Common myeloid progenitor, CD34-positive (primary cell): ENCODE measurements around the gene LAPTM5.
A peak's percentile ranks its signal among the peaks of the same experiment; 100 is the strongest.

ENCODE experiments used
- CTCF ChIA-PET: fragments of 350-600 bp; sonication (Branson Sonifier 250); formaldehyde crosslinking; loops from one replicate; lab custom pipeline; 2021; ENCODE audit warnings: antibody characterized with exemption; lab: Charles Lee
- POLR2A ChIA-PET: fragments of 350-600 bp; sonication (Branson Sonifier 250); formaldehyde crosslinking; loops from one replicate; lab custom pipeline; 2021; ENCODE audit warnings: antibody characterized with exemption; lab: Charles Lee
- DNase-seq, 3 donors: peaks; one replicate each; pipeline versions ENCODE4 v3.0.0 to v3.0.0-alpha.2; 2013
- H3K27ac ChIP-seq, 2 experiments: 1 replicate in 1 of 2; 2 replicates in 1 of 2; pipeline ENCODE4 v1.7.0; 2013; ENCODE audit warnings: inconsistent platforms in 2 of 2, low read length in 2 of 2, mild to moderate bottlenecking in 2 of 2, low read depth in 1 of 2, moderate library complexity in 1 of 2; ENCODE audit not compliant: severe bottlenecking in 2 of 2, insufficient read depth in 1 of 2, poor library complexity in 1 of 2
- H3K27me3 ChIP-seq, 5 experiments: replicated peaks in 2 of 5; 1 replicate in 3 of 5; 2 replicates in 2 of 5; pipeline versions ENCODE4 v1.6.1 to v1.7.0; 2013; ENCODE audit warnings: low read length in 4 of 5, mild to moderate bottlenecking in 2 of 5, moderate library complexity in 2 of 5, inconsistent platforms in 1 of 5; ENCODE audit not compliant: insufficient read depth in 5 of 5, control insufficient read depth in 4 of 5
- H3K36me3 ChIP-seq, 4 experiments: 1 replicate in 2 of 4; 2 replicates in 2 of 4; pipeline versions ENCODE4 v1.6.1 to v1.7.0; 2013; ENCODE audit warnings: low read length in 3 of 4, control low read depth in 1 of 4, mild to moderate bottlenecking in 1 of 4; ENCODE audit not compliant: control insufficient read depth in 4 of 4, insufficient read depth in 4 of 4
- H3K4me1 ChIP-seq, 4 experiments: 1 replicate in 3 of 4; 2 replicates in 1 of 4; pipeline versions ENCODE4 v1.6.1 to v1.7.1; 2013; ENCODE audit warnings: low read length in 3 of 4, mild to moderate bottlenecking in 3 of 4, control low read depth in 1 of 4, inconsistent platforms in 1 of 4, moderate library complexity in 1 of 4; ENCODE audit not compliant: control insufficient read depth in 4 of 4, insufficient read depth in 4 of 4; ENCODE audit errors: control extremely low read depth in 1 of 4
- H3K4me3 ChIP-seq, 7 experiments: 1 replicate in 4 of 7; 2 replicates in 3 of 7; pipeline versions ENCODE4 v1.5.1 to v1.7.0; 2013; ENCODE audit warnings: mild to moderate bottlenecking in 7 of 7, low read length in 6 of 7, moderate library complexity in 6 of 7, inconsistent platforms in 2 of 7, low read depth in 2 of 7, control low read depth in 1 of 7; ENCODE audit not compliant: insufficient read depth in 4 of 7, control insufficient read depth in 1 of 7; ENCODE audit errors: extremely low read depth in 1 of 7
- H3K9me3 ChIP-seq, 5 experiments: 1 replicate in 4 of 5; 2 replicates in 1 of 5; pipeline versions ENCODE4 v1.6.1 to v1.7.1; 2013; ENCODE audit warnings: low read length in 4 of 5, mild to moderate bottlenecking in 2 of 5, inconsistent platforms in 1 of 5, low read depth in 1 of 5, moderate library complexity in 1 of 5; ENCODE audit not compliant: control insufficient read depth in 4 of 5, insufficient read depth in 2 of 5; ENCODE audit errors: control extremely low read depth in 1 of 5
- WGBS: methylation state at CpG from one replicate; pipeline ENCODE4 v1.1.5; 2013; ENCODE audit not compliant: insufficient coverage; 5-methylcytosine and 5-hydroxymethylcytosine counted together

Gene LAPTM5

DNA sequence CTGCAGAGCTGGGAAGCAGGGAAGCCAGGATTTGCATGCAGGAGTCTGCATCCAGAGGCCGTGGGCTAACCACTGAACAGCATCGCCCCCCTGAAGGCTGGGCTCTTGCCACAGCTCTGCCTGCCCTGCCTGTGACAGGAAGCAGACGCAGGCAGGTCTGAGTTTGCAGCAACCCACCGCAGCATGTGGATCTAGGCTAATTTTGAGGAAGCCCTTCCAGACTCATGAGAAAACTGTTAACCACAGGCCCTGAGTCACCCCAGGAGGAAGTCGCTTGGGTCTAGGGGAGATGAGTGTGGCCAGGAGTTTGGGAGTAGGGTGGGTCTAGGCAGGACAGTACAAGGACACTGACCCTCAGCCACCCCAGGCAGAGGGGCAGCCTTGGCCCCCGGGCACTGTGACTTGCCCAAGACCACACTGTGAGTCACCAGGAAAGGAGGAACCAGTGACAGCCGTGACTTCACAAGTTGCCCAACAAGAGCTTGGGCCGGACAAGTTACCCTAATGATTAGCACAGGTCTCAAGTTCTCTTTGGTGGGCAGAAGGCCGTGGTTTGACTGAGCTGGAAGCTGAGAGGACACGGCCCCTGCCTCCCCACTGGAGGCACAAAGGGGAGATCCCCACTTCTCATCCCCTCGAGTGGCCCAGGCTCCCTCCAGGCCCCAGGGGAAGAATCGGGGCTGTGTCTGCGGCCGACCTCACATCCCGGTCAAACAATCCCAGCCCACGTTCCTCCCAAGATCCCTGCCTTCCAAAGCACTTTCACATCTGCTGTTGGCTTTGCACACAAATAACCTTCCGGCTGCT is 826 bp downstream of the LAPTM5 start:
- peak overlapping the region; percentile 97 to 99 for H3K27ac ChIP-seq

DNA sequence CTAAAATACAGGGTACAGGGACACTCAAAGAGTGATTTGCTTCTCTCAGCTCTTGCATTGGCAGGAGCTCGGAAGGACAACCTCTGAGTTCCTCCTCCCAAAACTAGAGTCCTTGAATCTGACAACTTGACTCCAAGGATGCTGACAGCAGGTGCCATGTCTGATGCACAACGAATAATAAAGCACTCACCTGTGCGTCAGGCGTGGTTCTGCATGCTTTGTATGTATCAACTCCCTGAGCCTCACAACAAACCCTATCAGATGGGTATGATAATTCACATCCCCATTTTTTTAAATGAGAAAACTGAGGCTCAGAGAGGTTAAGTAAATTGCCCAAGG is 1.4 kb downstream of the LAPTM5 start:
- Histone ChIP-seq H3K27me3 (no peaks in the 10 kb centered on the region), H3K4me1 (peaks cover 48 to 98% (median 91%) of the 10 kb centered on the region in 4 experiments), H3K27ac (peak overlapping the region; percentile 3 to 99), H3K9me3 (no peaks in the 10 kb centered on the region), H3K36me3 (peaks cover 0 to 23% (median 3%) of the 10 kb centered on the region in 4 experiments), H3K4me3 (peak overlapping the region; percentile 51 to 96 (median 93))
- DNase-seq, result no peak
- ChIA-PET CTCF (interaction anchor here (0.9 to 13.9 kb wide), 8 partner anchors 12 to 156 kb away, joined by 3 to 152 read pairs (median 34); no protein-coding TSS in a partner anchor), POLR2A (interaction anchor here (0.6 to 6.4 kb wide), 9 partner anchors 12 to 169 kb away, joined by 3 to 119 read pairs (median 7); no protein-coding TSS in a partner anchor)
- 68% methylated on average over 2 of the region's 4 CpGs for WGBS

More for the DNA sequence above, 826 bp downstream of the LAPTM5 start:
- Histone ChIP-seq H3K9me3 (no peaks in the 10 kb centered on the region), H3K27me3 (no peaks in the 10 kb centered on the region), H3K4me1 (peaks cover 51 to 98% (median 91%) of the 10 kb centered on the region in 4 experiments), H3K4me3 (peak overlapping the region; percentile 51 to 96 (median 93)), H3K36me3 (peaks cover 0 to 20% (median 3%) of the 10 kb centered on the region in 4 experiments)
- WGBS, result 0% methylated on average over 17 of the region's 17 CpGs
- peak; percentile 97 to 100 (median 99) for DNase-seq
- CTCF ChIA-PET, result interaction anchor here (0.9 to 13.9 kb wide), 9 partner anchors 11 to 156 kb away, joined by 3 to 152 read pairs (median 26); no protein-coding TSS in a partner anchor
- POLR2A ChIA-PET, result interaction anchor here (0.7 to 6.4 kb wide), 9 partner anchors 11 to 163 kb away, joined by 3 to 119 read pairs (median 7); no protein-coding TSS in a partner anchor

DNA sequence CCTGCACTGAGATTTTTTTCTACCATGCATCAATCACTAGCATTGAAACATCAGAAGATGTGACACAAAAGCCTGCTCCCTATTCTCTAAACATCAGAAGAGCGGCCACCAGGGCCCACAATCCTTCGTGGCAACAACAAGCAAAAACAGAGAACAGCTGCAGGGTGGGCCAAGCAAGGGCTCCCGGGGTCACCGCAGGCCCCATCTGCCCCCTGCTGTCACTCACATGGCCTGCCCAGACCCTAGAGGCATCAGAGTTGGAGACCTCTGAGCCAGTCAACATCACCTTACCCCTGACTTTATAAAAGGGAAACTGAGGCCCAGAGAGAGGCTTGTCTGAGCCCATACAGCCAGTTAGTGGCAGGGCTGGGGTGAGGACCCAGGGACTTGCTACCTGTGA is 1.8 kb downstream of the LAPTM5 start:
- no peaks in the 10 kb centered on the region for H3K9me3 ChIP-seq
- WGBS, result 44% methylated on average over 3 of the region's 4 CpGs
- H3K27ac ChIP-seq, result peak overlapping the region; percentile 3 to 99
- peaks cover 47 to 98% (median 91%) of the 10 kb centered on the region in 4 experiments for H3K4me1 ChIP-seq
- ChIA-PET CTCF (interaction anchor here (1.1 to 13.9 kb wide), 11 partner anchors 10 to 36 kb away, joined by 3 to 152 read pairs (median 16); no protein-coding TSS in a partner anchor), POLR2A (interaction anchor here (0.6 to 6.4 kb wide), 6 partner anchors 12 to 170 kb away, joined by 3 to 119 read pairs (median 16); no protein-coding TSS in a partner anchor)
- DNase-seq, result no peak
- peaks cover 0 to 24% (median 3%) of the 10 kb centered on the region in 4 experiments for H3K36me3 ChIP-seq
- H3K4me3 ChIP-seq, result peak overlapping the region; percentile 5 to 96 (median 93)
- H3K27me3 ChIP-seq, result no peaks in the 10 kb centered on the region

DNA sequence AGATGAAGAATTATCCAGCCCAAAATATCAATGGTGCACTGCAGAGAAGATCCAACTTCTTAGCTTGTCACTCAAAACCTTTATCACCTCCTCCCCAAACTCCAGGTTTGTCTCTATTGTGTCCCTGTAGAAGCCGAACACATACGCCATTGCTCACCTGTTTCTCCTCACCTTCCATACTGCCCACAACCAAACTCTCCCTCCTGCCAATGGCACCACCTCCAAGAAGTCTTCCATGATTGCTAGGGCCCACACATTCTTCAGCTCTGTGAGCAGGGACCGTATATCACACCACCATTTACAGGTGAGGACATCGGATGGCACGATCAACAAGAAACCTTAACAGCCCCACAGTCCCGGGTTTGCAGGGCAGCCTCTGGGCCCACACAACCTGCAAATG is 2.2 kb downstream of the LAPTM5 start:
- Histone ChIP-seq H3K27ac (peak overlapping the region in 1 of 2 experiments; percentile 99), H3K36me3 (peaks cover 0 to 29% (median 3%) of the 10 kb centered on the region in 4 experiments), H3K9me3 (no peaks in the 10 kb centered on the region), H3K27me3 (no peaks in the 10 kb centered on the region), H3K4me3 (peak overlapping the region in 6 of 7 experiments; percentile 65 to 96 (median 94)), H3K4me1 (peaks cover 47 to 98% (median 91%) of the 10 kb centered on the region in 4 experiments)
- CTCF ChIA-PET, result interaction anchor here (0.8 to 13.9 kb wide), 11 partner anchors 7 to 35 kb away, joined by 3 to 152 read pairs (median 11); no protein-coding TSS in a partner anchor
- WGBS, result 81% methylated on average over 6 of the region's 6 CpGs
- no peak for DNase-seq
- POLR2A ChIA-PET, result interaction anchor here (1.3 to 6.4 kb wide), 4 partner anchors 11 to 24 kb away, joined by 4 to 119 read pairs (median 50); no protein-coding TSS in a partner anchor

DNA sequence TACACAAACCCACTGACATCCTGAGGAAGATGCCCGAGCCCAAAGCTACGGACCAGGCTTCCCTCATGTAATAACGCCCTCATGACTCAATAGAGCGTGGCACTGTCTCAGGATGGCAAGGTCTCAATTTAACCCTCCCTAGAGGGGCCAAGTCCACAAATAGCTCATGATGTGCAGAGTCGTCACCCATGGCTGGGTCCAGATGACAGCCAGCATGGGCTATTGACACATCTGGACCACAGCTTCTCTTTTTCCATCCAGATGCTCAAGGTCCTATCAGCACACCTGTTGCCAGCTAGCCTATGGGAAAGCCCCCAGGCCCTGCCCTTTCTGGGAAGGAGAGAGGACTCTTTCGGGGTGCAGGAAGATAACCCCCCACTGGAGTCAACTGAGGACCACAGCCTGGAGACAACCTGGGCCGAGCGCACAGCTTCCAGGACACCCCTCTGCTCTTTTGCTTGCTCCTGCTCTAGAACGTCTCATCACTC is 2.8 kb downstream of the LAPTM5 start:
- POLR2A ChIA-PET, result interaction anchor here (0.7 to 6.4 kb wide), 6 partner anchors 11 to 56 kb away, joined by 3 to 119 read pairs (median 6); no protein-coding TSS in a partner anchor
- peak overlapping the region in 1 of 2 experiments; percentile 99 for H3K27ac ChIP-seq
- peaks cover 48 to 98% (median 91%) of the 10 kb centered on the region in 4 experiments for H3K4me1 ChIP-seq
- H3K27me3 ChIP-seq, result no peaks in the 10 kb centered on the region
- no peaks in the 10 kb centered on the region for H3K9me3 ChIP-seq
- 39% methylated on average over 8 of the region's 9 CpGs for WGBS
- peak in 2 of 3 donors; percentile 79 to 81 for DNase-seq
- CTCF ChIA-PET, result interaction anchor here (0.8 to 13.9 kb wide), 11 partner anchors 8 to 35 kb away, joined by 3 to 152 read pairs (median 11); no protein-coding TSS in a partner anchor
- peaks cover 0 to 33% (median 3%) of the 10 kb centered on the region in 4 experiments for H3K36me3 ChIP-seq
- H3K4me3 ChIP-seq, result peak overlapping the region; percentile 8 to 96 (median 93)

DNA sequence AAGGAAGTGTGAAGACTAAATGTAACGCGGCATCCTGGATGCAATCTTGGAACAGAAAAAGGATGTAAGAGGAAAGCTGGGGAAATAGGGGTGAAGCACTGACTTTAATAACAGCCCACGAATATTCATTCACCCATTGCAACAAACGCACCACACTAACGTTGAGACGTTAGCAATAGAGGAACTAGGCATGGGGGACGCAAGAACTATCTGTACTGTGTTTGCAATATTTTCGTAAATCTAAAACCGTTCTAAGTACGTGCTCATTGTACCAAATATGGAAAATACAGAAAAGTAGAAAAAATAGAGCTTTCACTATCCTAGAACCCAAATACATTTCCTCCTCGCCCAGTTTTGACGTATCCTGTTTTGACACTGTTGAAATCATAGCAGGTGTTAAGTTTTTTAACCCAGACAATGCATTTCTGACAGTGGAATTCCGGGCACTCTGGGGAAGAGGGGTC is 3.9 kb downstream of the LAPTM5 start:
- Histone ChIP-seq H3K36me3 (peaks cover 0 to 41% (median 7%) of the 10 kb centered on the region in 4 experiments), H3K27ac (peak overlapping the region; percentile 52 to 99), H3K27me3 (no peaks in the 10 kb centered on the region), H3K4me3 (peak overlapping the region in 6 of 7 experiments; percentile 2 to 96 (median 44)), H3K4me1 (peaks cover 50 to 98% (median 92%) of the 10 kb centered on the region in 4 experiments), H3K9me3 (no peaks in the 10 kb centered on the region)
- DNase-seq, result peak in 2 of 3 donors; percentile 71 to 80
- CTCF ChIA-PET, result interaction anchor here (1.5 to 13.9 kb wide), 7 partner anchors 10 to 34 kb away, joined by 8 to 152 read pairs (median 29); no protein-coding TSS in a partner anchor
- POLR2A ChIA-PET, result interaction anchor here (0.7 to 6.4 kb wide), 3 partner anchors 10 to 15 kb away, joined by 3 to 119 read pairs (median 92); no protein-coding TSS in a partner anchor
- WGBS, result 19% methylated on average over 7 of the region's 13 CpGs
